WERI-Rb-1 (cell line): ENCODE measurements around the gene UPF1.
A peak's percentile ranks its signal among the peaks of the same experiment; 100 is the strongest.
"Not testable (repeated sequence)": the region's sequence is repeated elsewhere in the genome, so short reads cannot be mapped to it uniquely, and the experiment has no call there.

Source experiments
- DNase-seq: peaks from one replicate; pipeline ENCODE4 v3.0.0-alpha.2; 2020
- H3K27ac ChIP-seq: fragments of 250-450 bp; sonication (Bioruptor Pico); 2 replicates; pipeline ENCODE4 v1.5.1; 2020; ENCODE audit warnings: mild to moderate bottlenecking, moderate library complexity
- H3K27me3 ChIP-seq: fragments of 250-450 bp; sonication (Bioruptor Pico); 2 replicates; pipeline ENCODE4 v1.5.1; 2021; ENCODE audit warnings: mild to moderate bottlenecking, low read depth, moderate library complexity; ENCODE audit not compliant: insufficient read depth, severe bottlenecking
- H3K36me3 ChIP-seq: fragments of 250-450 bp; sonication (Bioruptor Pico); 2 replicates; pipeline ENCODE4 v1.5.1; 2020; ENCODE audit warnings: mild to moderate bottlenecking, moderate library complexity
- H3K4me3 ChIP-seq: 2 replicates; pipeline ENCODE4 v1.5.1; 2011; ENCODE audit warnings: low read depth, mild to moderate bottlenecking, control low read depth, low read length
- H3K9me3 ChIP-seq: fragments of 250-450 bp; sonication (Bioruptor Pico); 2 replicates; pipeline ENCODE4 v1.5.1; 2021; ENCODE audit warnings: mild to moderate bottlenecking, moderate library complexity; ENCODE audit not compliant: severe bottlenecking
- CTCF ChIP-seq: IDR thresholded peaks from 2 replicates; pipeline ENCODE4 v1.5.1; 2011; ENCODE audit warnings: low read depth, mild to moderate bottlenecking, control low read depth, inconsistent platforms, low read length

The UPF1 gene

GRCh38 chr19:18912933-18913332 lies 81.2 kb downstream of the UPF1 start:
- Histone ChIP-seq H3K36me3 (peaks cover 35% of the 10 kb centered on the region), H3K9me3 (no peaks in the 10 kb centered on the region), H3K27me3 (no peaks in the 10 kb centered on the region), H3K4me3 (no peak overlapping the region), H3K27ac (no peak overlapping the region)
- no peak for TF ChIP-seq CTCF
- DNase-seq, result no peak

- Histone ChIP-seq H3K27ac (no peak overlapping the region), H3K9me3 (no peaks in the 10 kb centered on the region), H3K4me3 (no peak overlapping the region), H3K27me3 (no peaks in the 10 kb centered on the region), H3K36me3 (peaks cover 35% of the 10 kb centered on the region)
- TF ChIP-seq CTCF, result no peak
- DNase-seq, result no peak
These were observed 81.7 kb downstream of the UPF1 start for GRCh38 chr19:18913466-18913865.

GRCh38 chr19:18915639-18916038 lies 83.9 kb downstream of the UPF1 start:
- no peaks in the 10 kb centered on the region for H3K27me3 ChIP-seq
- no peak overlapping the region for H3K4me3 ChIP-seq
- H3K27ac ChIP-seq, result no peak overlapping the region
- peak; percentile 58 for DNase-seq
- H3K36me3 ChIP-seq, result peaks cover 28% of the 10 kb centered on the region
- TF ChIP-seq CTCF, result peak; percentile 64
- H3K9me3 ChIP-seq, result no peaks in the 10 kb centered on the region

GRCh38 chr19:18917593-18917992 lies 85.8 kb downstream of the UPF1 start:
- not testable (repeated sequence) for DNase-seq, H3K27me3 ChIP-seq, H3K27ac ChIP-seq, H3K9me3 ChIP-seq, H3K4me3 ChIP-seq
- H3K36me3 ChIP-seq, result peaks cover 30% of the 10 kb centered on the region
